ENCODE measurements around the gene ABCC4. TPM values are rescaled to one million over a fixed set of nuclear protein-coding genes. Genes with fewer than 3 reads are reported as not detected.

Gene ABCC4
- total and polyA plus RNA-seq, 10 donors: 1.4 to 21.0 (median 13.3) TPM

- intact Hi-C loops (cut with DNase I; ENCODE audit: low total_unique reads): no loop called here
- Histone ChIP-seq H3K4me1 (peaks cover 0 to 24% (median 13%) of the 10 kb centered on the region in 6 donors), H3K9me3 (no peaks in the 10 kb centered on the region), H3K36me3 (no peaks in the 10 kb centered on the region), H3K27ac (no peak overlapping the region), H3K27me3 (replicated peaks in 1 of 7) (no peaks in the 10 kb centered on the region), H3K4me3 (no peak overlapping the region)
- 61 to 96% (median 82%) methylated on average over 3 of the region's 3 CpGs for WGBS, 5 donors
- DNase-seq: no peak
- TF ChIP-seq POLR2AphosphoS5 (IDR thresholded peaks at IDR 0.05) (no peak), POLR2A (IDR thresholded peaks at IDR 0.05) (no peak), CTCF (IDR thresholded peaks at IDR 0.05 in 8 of 11, conservative IDR thresholded peaks at IDR 0.05 in 3 of 11) (no peak)
These were observed 71.4 kb downstream of the ABCC4 start for GRCh38 chr13:95229855-95230254.

GRCh38 chr13:95228130-95228529 lies 73.1 kb downstream of the ABCC4 start:
- peak overlapping the region in 1 of 8 donors; percentile 61 for H3K27ac ChIP-seq
- 66 to 74% (median 69%) methylated on average over 5 of the region's 5 CpGs for WGBS, 5 donors
- H3K4me3 ChIP-seq: no peak overlapping the region
- no peaks in the 10 kb centered on the region for H3K27me3 ChIP-seq (replicated peaks in 1 of 7)
- no peaks in the 10 kb centered on the region for H3K36me3 ChIP-seq
- peaks cover 0 to 24% (median 13%) of the 10 kb centered on the region in 6 donors for H3K4me1 ChIP-seq
- no peaks in the 10 kb centered on the region for H3K9me3 ChIP-seq
- intact Hi-C loops (cut with DNase I; ENCODE audit: low total_unique reads): no loop called here
- DNase-seq: no peak
- TF ChIP-seq CTCF (IDR thresholded peaks at IDR 0.05 in 8 of 11, conservative IDR thresholded peaks at IDR 0.05 in 3 of 11) (no peak), POLR2AphosphoS5 (IDR thresholded peaks at IDR 0.05) (no peak), POLR2A (IDR thresholded peaks at IDR 0.05) (no peak)

GRCh38 chr13:95226932-95227695 lies 74.1 kb downstream of the ABCC4 start:
- 4 to 12% (median 5%) methylated on average over 4 of the region's 4 CpGs for WGBS, 5 donors
- H3K27me3 ChIP-seq (replicated peaks in 1 of 7): no peaks in the 10 kb centered on the region
- intact Hi-C loops (cut with DNase I; ENCODE audit: low total_unique reads): no loop called here
- no peaks in the 10 kb centered on the region for H3K36me3 ChIP-seq
- H3K4me1 ChIP-seq: peaks cover 0 to 24% (median 13%) of the 10 kb centered on the region in 6 donors
- peak overlapping the region in 7 of 8 donors; percentile 32 to 62 (median 60) for H3K27ac ChIP-seq
- H3K9me3 ChIP-seq: no peaks in the 10 kb centered on the region
- no peak for DNase-seq
- peak overlapping the region in 1 of 8 donors; percentile 14 for H3K4me3 ChIP-seq
- TF ChIP-seq POLR2A (IDR thresholded peaks at IDR 0.05): no peak
- no peak for TF ChIP-seq POLR2AphosphoS5 (IDR thresholded peaks at IDR 0.05)
- TF ChIP-seq CTCF (IDR thresholded peaks at IDR 0.05 in 8 of 11, conservative IDR thresholded peaks at IDR 0.05 in 3 of 11): no peak

- Histone ChIP-seq H3K4me3 (no peak overlapping the region), H3K9me3 (no peaks in the 10 kb centered on the region), H3K27me3 (replicated peaks in 1 of 7) (no peaks in the 10 kb centered on the region), H3K27ac (peak overlapping the region in 6 of 8 donors; percentile 45 to 62 (median 60)), H3K36me3 (no peaks in the 10 kb centered on the region), H3K4me1 (peaks cover 0 to 24% (median 13%) of the 10 kb centered on the region in 6 donors)
- intact Hi-C loops (cut with DNase I; ENCODE audit: low total_unique reads): no loop called here
- WGBS, 5 donors: 83 to 90% (median 86%) methylated on average over 5 of the region's 5 CpGs
- no peak for DNase-seq
- TF ChIP-seq CTCF (IDR thresholded peaks at IDR 0.05 in 8 of 11, conservative IDR thresholded peaks at IDR 0.05 in 3 of 11) (no peak), POLR2A (IDR thresholded peaks at IDR 0.05) (no peak), POLR2AphosphoS5 (IDR thresholded peaks at IDR 0.05) (no peak)
These were observed 74.8 kb downstream of the ABCC4 start for GRCh38 chr13:95226476-95226875.

Measured in spleen (tissue), 11 donors.